Ovary (tissue), 9 donors: ENCODE data around the gene HLA-DPA1. TPM values are rescaled to one million over a fixed set of nuclear protein-coding genes. Genes with fewer than 3 reads are reported as not detected.

Source experiments
- DNase-seq, 5 donors: peaks; one replicate each; pipeline ENCODE4 v3.0.0-alpha.2; 2019 to 2020
- H3K27ac ChIP-seq, 2 donors: fragments of 200-600 bp; one replicate each; pipeline versions ENCODE4 v1.5.1 to v1.8.0; 2019 to 2022
- H3K27me3 ChIP-seq: fragments of 200-600 bp; one replicate; pipeline ENCODE4 v1.8.0; 2022
- H3K36me3 ChIP-seq: fragments of 200-600 bp; sonication (generic); one replicate; pipeline ENCODE4 v1.5.1; 2019
- H3K4me1 ChIP-seq: one replicate; pipeline ENCODE4 v1.8.1; 2013; ENCODE audit warnings: mild to moderate bottlenecking, moderate library complexity; ENCODE audit not compliant: insufficient read depth
- H3K4me3 ChIP-seq: fragments of 200-600 bp; sonication (generic); one replicate; pipeline ENCODE4 v1.5.1; 2017
- H3K9me3 ChIP-seq, 2 donors: fragments of 200-600 bp in 1 of 2; sonication (generic) in 1 of 2; one replicate each; pipeline versions ENCODE4 v1.5.1 to v1.8.1; 2013 to 2019; ENCODE audit warnings: mild to moderate bottlenecking in 1 of 2, moderate library complexity in 1 of 2
- CTCF ChIP-seq, 3 donors: fragments of 450-650 bp in 2 of 3; fragments of 200-600 bp in 1 of 3; IDR thresholded peaks; one replicate each; pipeline versions ENCODE4 v1.5.1 to v1.8.0; 2016 to 2022; ENCODE audit warnings: antibody characterized with exemption in 3 of 3, mild to moderate bottlenecking in 1 of 3
- EP300 ChIP-seq: sonication (generic); formaldehyde crosslinking; IDR thresholded peaks from one replicate; pipeline ENCODE4 v1.6.1; 2017; ENCODE audit warnings: antibody characterized with exemption
- POLR2A ChIP-seq: fragments of 450-650 bp; IDR thresholded peaks from one replicate; pipeline ENCODE4 v1.6.1; 2017; ENCODE audit warnings: antibody characterized with exemption, mild to moderate bottlenecking, moderate library complexity
- WGBS, 3 donors: extraction: QIAGEN DNeasy Blood & Tissue Kit in 1 of 3; methylation state at CpG; one replicate each; pipeline versions ENCODE4 v1.1.5 to v1.1.7; 2013 to 2017; 5-methylcytosine and 5-hydroxymethylcytosine counted together
- intact Hi-C, 4 donors: fragments of 100-400 bp; cut with DNase I; formaldehyde crosslinking; loops; one replicate each; pipeline versions ENCODE4 v1.11.0 to v1.15.1; 2022 to 2023
- polyA plus RNA-seq, 2 donors: library from polyadenylated mRNA; stranded (reverse); fragments of 200-250 nt in 1 of 2; fragments of 350-450 nt in 1 of 2; fragmentation: Illumina TruSeq in 1 of 2; extraction: RNeasy Lipid Tissue Mini Kit (QIAGEN cat#74804) in 1 of 2; gene quantifications; one replicate each; pipeline ENCODE4 v1.2.3, GENCODE V29; 2013 to 2014
- total RNA-seq, 7 donors: library from RNA; depleted of rRNA in 2 of 7; stranded (reverse); fragments of >200 nt in 2 of 7; fragmentation: NEBNext Ultra II Directional in 3 of 7; extraction: Animal tissue kit (Norgen Biotek cat#: 25700) in 3 of 7; gene quantifications; one replicate each; pipeline versions ENCODE4 v1.1.0 to v1.2.4, GENCODE V29; 2016 to 2023
- donor health status: DM: no; HTN: no; CAD: no; lungs with moderate emphysema.
- donor health status: DM: no; HTN: no; CAD: no.
- donor health status: Bipolar disorder and iron deficiency.
- donor health status: DM: yes; HTN: yes; CAD: no.
- donor health status: DM: no; HTN: no; CAD: no.
- donor health status: DM: yes; HTN: yes; CAD: no.

The HLA-DPA1 gene
- total and polyA plus RNA-seq, 9 donors: 11.8 to 304 (median 46.8) TPM

GRCh38 chr6:33057222-33058150 lies 16.0 kb downstream of the HLA-DPA1 start:
- Histone ChIP-seq H3K36me3 (no peaks in the 10 kb centered on the region), H3K27ac (no peak overlapping the region), H3K9me3 (no peaks in the 10 kb centered on the region), H3K4me3 (no peak overlapping the region), H3K27me3 (no peaks in the 10 kb centered on the region), H3K4me1 (no peaks in the 10 kb centered on the region)
- TF ChIP-seq CTCF (IDR thresholded peaks at IDR 0.05): no peak
- no peak for TF ChIP-seq POLR2A
- TF ChIP-seq EP300: no peak
- intact Hi-C loops: no loop called here
- no peak for DNase-seq
- WGBS, 3 donors: 33 to 76% (median 37%) methylated on average over 6 of the region's 6 CpGs

DNA sequence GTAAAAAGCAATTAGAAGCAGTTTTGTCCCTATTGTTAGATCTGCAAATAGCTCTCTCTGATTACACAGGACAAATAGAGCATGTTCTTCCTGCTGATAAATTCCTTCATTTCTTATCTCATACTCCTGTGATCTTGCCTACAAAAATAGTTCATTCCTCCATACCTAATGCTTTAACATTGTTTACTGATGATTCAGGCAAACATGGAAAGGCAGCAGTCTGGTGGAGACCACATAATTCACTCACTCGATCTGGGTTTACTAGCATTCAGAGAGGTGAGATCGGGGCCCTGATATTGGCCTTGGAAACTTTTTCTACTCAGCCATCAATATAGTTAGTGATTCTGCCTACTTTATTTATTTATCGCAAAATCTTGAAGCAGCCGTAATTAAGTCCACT lies 20.2 kb downstream of the HLA-DPA1 start:
- Histone ChIP-seq H3K4me1 (no peaks in the 10 kb centered on the region), H3K4me3 (no peak overlapping the region), H3K27ac (no peak overlapping the region), H3K9me3 (no peaks in the 10 kb centered on the region), H3K36me3 (no peaks in the 10 kb centered on the region), H3K27me3 (no peaks in the 10 kb centered on the region)
- DNase-seq: no peak
- WGBS, 3 donors: 15 to 50% (median 34%) methylated on average over 4 of the region's 4 CpGs
- TF ChIP-seq POLR2A (no peak), EP300 (no peak), CTCF (IDR thresholded peaks at IDR 0.05) (no peak)
- intact Hi-C loops: no loop called here

- Histone ChIP-seq H3K9me3 (no peaks in the 10 kb centered on the region), H3K27me3 (no peaks in the 10 kb centered on the region), H3K27ac (no peak overlapping the region), H3K36me3 (no peaks in the 10 kb centered on the region), H3K4me1 (no peaks in the 10 kb centered on the region), H3K4me3 (no peak overlapping the region)
- intact Hi-C loops: no loop called here
- no peak for TF ChIP-seq CTCF (IDR thresholded peaks at IDR 0.05)
- TF ChIP-seq EP300: no peak
- TF ChIP-seq POLR2A: no peak
- no peak for DNase-seq
Observed at GRCh38 chr6:33052627-33053026, 20.8 kb downstream of the HLA-DPA1 start.

GRCh38 chr6:33050014-33050810 lies 23.2 kb downstream of the HLA-DPA1 start:
- no peak for TF ChIP-seq POLR2A
- H3K9me3 ChIP-seq: no peaks in the 10 kb centered on the region
- H3K4me3 ChIP-seq: no peak overlapping the region
- no peaks in the 10 kb centered on the region for H3K27me3 ChIP-seq
- no peaks in the 10 kb centered on the region for H3K36me3 ChIP-seq
- no peak for DNase-seq
- WGBS, 3 donors: 72 to 80% (median 74%) methylated on average over 6 of the region's 6 CpGs
- intact Hi-C loops: no loop called here
- no peaks in the 10 kb centered on the region for H3K4me1 ChIP-seq
- no peak overlapping the region for H3K27ac ChIP-seq
